HepG2 (cell line): ENCODE measurements around the gene FAT1. TPM values are rescaled to one million over a fixed set of nuclear protein-coding genes. Genes with fewer than 3 reads are reported as not detected.
A peak's percentile ranks its signal among the peaks of the same experiment; 100 is the strongest.

ENCODE experiments used
- ATRX ChIP-seq: sonication (generic); formaldehyde crosslinking; IDR thresholded peaks from 2 replicates; pipeline ENCODE4 v1.4.0; 2020; ENCODE audit warnings: missing genetic modification reagents, borderline replicate concordance
- GZF1 ChIP-seq: sonication (generic); formaldehyde crosslinking; IDR thresholded peaks from 2 replicates; pipeline ENCODE4 v1.5.1; 2020; ENCODE audit warnings: mild to moderate bottlenecking, missing genetic modification reagents
- KAT7 ChIP-seq: IDR thresholded peaks from 2 replicates; pipeline ENCODE4 v1.6.1; 2018; ENCODE audit warnings: borderline replicate concordance, missing compliant biosample characterization
- MED8 ChIP-seq: sonication (generic); formaldehyde crosslinking; IDR thresholded peaks from 2 replicates; pipeline ENCODE4 v1.8.1; 2023; ENCODE audit warnings: mild to moderate bottlenecking, missing genetic modification reagents; ENCODE audit not compliant: insufficient replicate concordance
- MTF1 ChIP-seq: sonication (generic); formaldehyde crosslinking; IDR thresholded peaks from 2 replicates; pipeline ENCODE4 v1.5.0; 2020; ENCODE audit warnings: missing genetic modification reagents
- PPARG ChIP-seq: conservative IDR thresholded peaks from 2 replicates; pipeline ENCODE4 v1.6.1; 2016; ENCODE audit warnings: missing biosample characterization, missing genetic modification reagents
- REPIN1 ChIP-seq: sonication (generic); formaldehyde crosslinking; IDR thresholded peaks from 2 replicates; pipeline ENCODE4 v1.8.0; 2022; ENCODE audit warnings: missing genetic modification reagents, low read depth, mild to moderate bottlenecking, borderline replicate concordance
- RERE ChIP-seq: IDR thresholded peaks from 2 replicates; pipeline ENCODE4 v1.6.1; 2016; ENCODE audit warnings: low read depth, missing genetic modification reagents, missing compliant biosample characterization
- RFX1 ChIP-seq: fragments of 450-650 bp; IDR thresholded peaks from 2 replicates; pipeline ENCODE4 v1.6.1; 2017
- STAG1 ChIP-seq: sonication (generic); formaldehyde crosslinking; IDR thresholded peaks from 2 replicates; pipeline ENCODE4 v1.4.0; 2020; ENCODE audit warnings: missing genetic modification reagents
- ZNF280D ChIP-seq: sonication (generic); formaldehyde crosslinking; IDR thresholded peaks from 2 replicates; pipeline ENCODE4 v1.5.1; 2020; ENCODE audit warnings: mild to moderate bottlenecking, missing genetic modification reagents
- ZNF337 ChIP-seq: sonication (generic); formaldehyde crosslinking; IDR thresholded peaks from 2 replicates; pipeline ENCODE4 v1.5.1; 2020; ENCODE audit warnings: missing genetic modification reagents, low read depth, mild to moderate bottlenecking, borderline replicate concordance
- ZNF496 ChIP-seq: sonication (generic); formaldehyde crosslinking; IDR thresholded peaks from 2 replicates; pipeline ENCODE4 v1.8.1; 2023; ENCODE audit warnings: mild to moderate bottlenecking, moderate library complexity, missing genetic modification reagents; ENCODE audit not compliant: insufficient replicate concordance
- ZNF550 ChIP-seq: sonication (generic); formaldehyde crosslinking; IDR thresholded peaks from 2 replicates; pipeline ENCODE4 v1.4.0; 2020; ENCODE audit warnings: mild to moderate bottlenecking, missing genetic modification reagents, borderline replicate concordance
- polyA plus RNA-seq, 8 experiments: library from polyadenylated mRNA; depleted of rRNA in 3 of 8; stranded (reverse) in 7 of 8; unstranded in 1 of 8; fragments of >200 nt; fragmentation: Illumina TruSeq in 4 of 8; extraction: Trizol in 4 of 8; gene quantifications; 2 replicates each; pipeline versions ENCODE4 v1.2.1 to v1.2.3, GENCODE V29; 2011 to 2016; ENCODE audit warnings: low read depth in 4 of 8, missing spikeins in 1 of 8, mixed read lengths in 1 of 8; ENCODE audit not compliant: insufficient read depth in 1 of 8
- total RNA-seq, 5 experiments: library from RNA; depleted of rRNA; stranded (reverse); fragments of >200 nt; fragmentation: Illumina TruSeq; extraction: Trizol; gene quantifications; 2 replicates each; pipeline ENCODE4 v1.2.3, GENCODE V29; 2016; ENCODE audit warnings: low read depth in 1 of 5
- TF ChIP-seq, protein P1 (sequence below): sonication (generic); formaldehyde crosslinking; IDR thresholded peaks from 2 replicates; pipeline ENCODE4 v1.8.0; 2023; ENCODE audit warnings: mild to moderate bottlenecking, missing genetic modification reagents
- TF ChIP-seq, protein P2 (sequence below): IDR thresholded peaks from 2 replicates; pipeline ENCODE4 v1.6.1; 2016

FAT1 gene
- total and polyA plus RNA-seq, 2 of the 13 experiments (the other 11 are each of a cell fraction or from before 2014, with no cell fraction given), result 185 to 216 TPM

- TF ChIP-seq, protein P1, sequence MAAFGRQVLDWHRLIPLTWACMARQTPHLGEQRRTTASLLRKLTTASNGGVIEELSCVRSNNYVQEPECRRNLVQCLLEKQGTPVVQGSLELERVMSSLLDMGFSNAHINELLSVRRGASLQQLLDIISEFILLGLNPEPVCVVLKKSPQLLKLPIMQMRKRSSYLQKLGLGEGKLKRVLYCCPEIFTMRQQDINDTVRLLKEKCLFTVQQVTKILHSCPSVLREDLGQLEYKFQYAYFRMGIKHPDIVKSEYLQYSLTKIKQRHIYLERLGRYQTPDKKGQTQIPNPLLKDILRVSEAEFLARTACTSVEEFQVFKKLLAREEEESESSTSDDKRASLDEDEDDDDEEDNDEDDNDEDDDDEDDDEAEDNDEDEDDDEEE (CRISPR knock-in tag), result no peak
- no peak for TF ChIP-seq ATRX (CRISPR knock-in tag)
- TF ChIP-seq ZNF496 (CRISPR knock-in tag), result no peak
- no peak for TF ChIP-seq MTF1
- TF ChIP-seq MED8 (CRISPR knock-in tag), result no peak
- TF ChIP-seq STAG1 (CRISPR knock-in tag), result peak; percentile 51
- TF ChIP-seq, protein P2, sequence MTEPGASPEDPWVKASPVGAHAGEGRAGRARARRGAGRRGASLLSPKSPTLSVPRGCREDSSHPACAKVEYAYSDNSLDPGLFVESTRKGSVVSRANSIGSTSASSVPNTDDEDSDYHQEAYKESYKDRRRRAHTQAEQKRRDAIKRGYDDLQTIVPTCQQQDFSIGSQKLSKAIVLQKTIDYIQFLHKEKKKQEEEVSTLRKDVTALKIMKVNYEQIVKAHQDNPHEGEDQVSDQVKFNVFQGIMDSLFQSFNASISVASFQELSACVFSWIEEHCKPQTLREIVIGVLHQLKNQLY (CRISPR knock-in tag), result no peak
- TF ChIP-seq PPARG (CRISPR knock-in tag), result no peak
- TF ChIP-seq GZF1 (CRISPR knock-in tag), result no peak
- no peak for TF ChIP-seq RERE
- TF ChIP-seq ZNF280D (CRISPR knock-in tag), result 0 out of 2 replicates have a peak, but pooled peaks have one; percentile 51
- TF ChIP-seq REPIN1 (CRISPR knock-in tag), result no peak
- no peak for TF ChIP-seq KAT7 (CRISPR knock-in tag)
- no peak for TF ChIP-seq ZNF550 (CRISPR knock-in tag)
- no peak for TF ChIP-seq RFX1
- TF ChIP-seq ZNF337 (CRISPR knock-in tag), result no peak
These were observed 3.5 kb downstream of the FAT1 start (continued) for GRCh38 chr4:186719925-186720694.
